ENCODE data around the gene WNT7B.

Gene WNT7B

DNA sequence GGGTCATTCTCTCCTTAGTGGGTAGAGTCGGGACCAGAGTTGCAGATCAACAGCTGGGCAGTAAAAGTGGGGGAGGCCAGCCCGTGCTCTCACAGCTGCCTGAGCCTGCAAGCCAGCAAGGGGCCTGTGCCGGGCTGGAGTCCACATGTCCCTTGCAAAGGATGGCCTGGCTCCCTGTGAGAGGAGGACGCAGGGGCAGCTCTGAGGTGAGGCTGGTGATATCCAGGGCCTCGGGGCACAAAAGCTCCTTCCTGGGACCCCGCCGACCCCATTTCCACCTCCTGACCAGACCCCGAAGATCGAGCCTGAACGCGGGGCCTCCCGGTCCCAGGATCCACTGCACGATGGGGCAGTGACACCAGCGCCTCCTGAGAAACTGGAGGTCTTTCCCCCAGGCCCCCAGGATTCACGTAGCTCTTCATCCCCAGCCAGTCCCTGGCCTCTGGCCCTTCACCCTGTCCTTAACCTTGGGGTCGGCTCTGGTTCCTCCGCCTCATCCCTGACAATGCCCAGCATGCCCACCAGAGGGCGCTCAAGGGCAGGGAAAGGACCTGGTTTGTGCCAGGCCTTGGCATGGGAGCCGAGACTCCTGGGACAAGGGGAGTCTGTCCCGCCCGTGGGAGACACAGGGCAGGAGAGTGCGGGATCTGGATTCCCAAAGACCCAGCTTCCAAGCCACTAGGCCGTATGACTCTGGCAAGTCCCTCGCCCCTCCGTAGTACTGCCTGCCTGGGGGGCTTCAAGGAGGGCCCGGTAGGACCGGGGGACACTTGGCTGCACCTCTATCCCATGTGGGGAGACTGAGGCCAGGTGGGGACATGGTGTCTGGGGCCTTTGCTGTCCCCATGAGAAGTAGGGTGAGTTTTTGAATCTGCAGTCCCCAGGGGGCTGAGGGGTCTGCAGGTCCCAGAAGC lies 17.8 kb upstream of the WNT7B start:
- DNase-seq: peak; percentile 77

DNA sequence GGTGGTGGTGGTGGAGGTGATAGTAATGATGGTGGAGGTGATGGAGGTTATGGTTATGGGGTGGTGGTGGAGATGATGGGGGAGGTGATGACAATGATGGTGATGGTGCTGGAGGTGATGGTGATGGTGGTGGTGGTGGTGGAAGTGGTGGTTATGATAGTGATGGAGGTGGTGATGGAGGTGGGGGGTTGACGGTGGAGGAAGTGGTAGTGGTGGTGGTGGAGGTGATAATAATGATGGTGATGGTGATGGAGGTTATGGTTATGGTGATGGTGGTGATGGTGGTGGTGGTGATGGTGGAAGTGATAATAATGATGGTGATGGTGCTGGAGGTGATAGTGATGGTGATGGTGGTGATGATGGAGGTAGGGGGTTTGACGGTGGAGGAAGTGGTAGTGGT lies 16.9 kb upstream of the WNT7B start:
- peak; percentile 42 for DNase-seq

DNA sequence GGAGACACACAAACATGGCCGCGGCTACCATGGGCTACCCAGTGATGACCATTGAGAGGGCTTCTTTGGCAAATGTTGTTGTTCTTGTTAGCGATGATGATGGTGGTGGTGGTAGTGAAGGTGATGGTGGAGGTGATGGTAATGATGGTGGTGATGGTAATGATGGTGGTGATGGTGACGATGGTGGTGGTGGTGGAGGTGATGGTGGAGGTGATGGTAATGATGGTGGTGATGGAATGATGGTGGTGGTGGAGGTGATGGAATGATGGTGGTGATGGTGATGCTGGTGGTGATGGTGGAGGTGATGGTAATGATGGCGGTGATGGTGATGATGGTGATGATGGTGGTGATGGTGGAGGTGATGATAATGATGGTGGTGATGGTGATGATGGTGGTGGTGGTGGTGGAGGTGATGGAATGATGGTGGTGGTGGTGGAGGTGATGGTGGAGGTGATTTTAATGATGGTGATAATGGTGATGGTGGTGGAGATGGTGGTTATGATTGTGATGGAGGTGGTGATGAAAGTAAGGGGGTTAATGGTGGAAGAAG lies 16.3 kb upstream of the WNT7B start:
- no peak for DNase-seq

DNA sequence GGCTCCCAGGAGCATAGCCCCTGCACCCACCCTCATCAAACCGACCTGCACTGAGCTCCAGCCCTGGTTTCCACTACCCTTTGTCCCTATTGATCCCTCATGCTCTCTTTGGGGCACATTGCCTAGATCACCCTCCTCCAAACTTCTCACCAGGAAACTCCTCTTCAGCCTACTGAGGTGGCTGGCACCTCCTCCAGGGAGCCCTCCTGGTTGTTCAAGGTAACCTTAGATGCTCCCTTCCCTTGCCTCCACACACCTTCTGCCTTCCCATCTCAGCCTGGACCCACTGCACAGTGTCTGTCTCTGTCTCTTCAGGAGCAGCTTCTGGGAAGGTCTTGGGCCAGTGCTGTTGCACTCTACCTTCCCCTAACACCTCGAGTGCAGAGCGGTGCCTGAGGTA lies 15.8 kb upstream of the WNT7B start:
- DNase-seq: no peak

DNA sequence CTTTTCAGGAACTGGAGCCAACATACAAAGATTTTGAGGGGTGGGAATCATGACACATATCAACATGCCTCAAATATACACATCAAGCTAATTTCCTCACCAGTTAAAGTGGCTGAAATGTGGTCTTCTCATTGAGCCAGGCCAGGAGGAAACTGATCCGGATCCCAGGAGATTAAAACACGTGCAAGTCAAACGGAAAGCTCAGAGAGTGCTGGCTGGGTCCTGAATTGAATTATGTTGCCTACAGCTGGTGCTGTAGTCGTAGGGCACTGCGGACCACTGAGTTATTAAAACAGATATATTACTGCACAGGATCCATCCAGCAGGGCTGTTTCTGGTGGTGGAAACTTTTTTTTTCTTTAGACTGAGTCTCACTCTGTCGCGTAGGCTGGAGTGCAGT lies 14.1 kb upstream of the WNT7B start:
- no peak for DNase-seq

DNA sequence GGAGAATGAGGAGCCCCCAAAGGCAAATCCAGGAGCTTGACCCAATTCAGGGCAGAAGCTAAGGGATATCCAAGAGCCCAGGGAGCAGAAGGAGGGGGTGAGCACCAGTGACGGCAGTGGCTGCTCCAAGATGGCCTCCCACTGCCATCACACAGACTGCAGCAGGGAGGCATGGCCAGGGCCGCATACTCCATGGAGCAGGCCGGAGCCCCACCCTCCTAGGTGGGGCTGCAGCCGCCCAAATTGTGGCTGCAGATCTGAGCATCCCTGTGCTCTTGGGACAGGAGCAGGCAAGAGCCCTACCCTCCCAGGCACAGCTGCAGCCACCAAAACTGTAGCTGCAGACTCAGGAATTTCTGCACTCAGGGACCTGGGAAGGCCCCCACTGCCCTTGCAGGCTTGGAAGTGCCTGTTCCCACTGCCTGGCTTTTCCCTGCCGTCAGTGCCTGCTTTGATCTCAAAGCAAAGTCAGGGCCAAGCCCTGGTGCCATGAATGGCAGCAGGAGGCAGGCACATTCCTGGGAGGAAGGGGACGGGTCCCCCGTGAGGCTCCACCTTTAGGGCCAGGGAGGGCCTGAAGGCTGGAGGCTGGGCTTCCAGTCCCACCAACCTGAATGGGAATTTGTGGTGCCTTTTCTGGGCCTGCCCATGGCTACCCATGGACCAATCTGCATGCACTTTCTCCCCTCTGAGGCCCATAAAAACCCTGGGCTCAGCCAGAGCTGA lies 10.3 kb upstream of the WNT7B start:
- DNase-seq: no peak

DNA sequence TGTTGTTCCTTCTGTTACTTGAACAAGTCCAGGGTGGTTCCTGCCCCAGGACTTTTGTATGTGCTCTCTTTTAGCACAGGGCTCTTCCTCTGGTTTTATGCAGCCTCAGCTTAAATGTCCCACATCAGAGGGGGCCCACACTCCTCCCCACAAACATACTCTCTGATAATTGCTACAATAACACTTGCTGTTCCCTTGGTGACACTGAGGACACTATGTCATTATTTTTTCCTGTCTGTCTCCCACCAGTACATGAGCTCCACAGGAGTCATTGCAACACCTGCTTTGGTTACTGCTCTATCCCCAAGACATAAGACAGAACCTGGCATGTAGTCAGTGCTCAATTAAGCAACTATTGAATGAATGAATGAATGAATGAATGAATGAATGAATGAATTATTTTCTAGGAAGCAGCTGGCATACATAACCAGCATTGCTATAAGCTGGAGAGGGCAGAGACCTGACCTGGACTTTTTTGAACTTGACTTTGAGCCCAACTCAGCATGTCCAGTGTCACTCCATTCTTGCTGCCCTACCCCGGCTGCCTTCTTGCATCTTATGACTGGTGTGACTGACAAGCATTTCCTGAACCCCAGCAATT lies 7.5 kb upstream of the WNT7B start:
- no peak for DNase-seq

DNA sequence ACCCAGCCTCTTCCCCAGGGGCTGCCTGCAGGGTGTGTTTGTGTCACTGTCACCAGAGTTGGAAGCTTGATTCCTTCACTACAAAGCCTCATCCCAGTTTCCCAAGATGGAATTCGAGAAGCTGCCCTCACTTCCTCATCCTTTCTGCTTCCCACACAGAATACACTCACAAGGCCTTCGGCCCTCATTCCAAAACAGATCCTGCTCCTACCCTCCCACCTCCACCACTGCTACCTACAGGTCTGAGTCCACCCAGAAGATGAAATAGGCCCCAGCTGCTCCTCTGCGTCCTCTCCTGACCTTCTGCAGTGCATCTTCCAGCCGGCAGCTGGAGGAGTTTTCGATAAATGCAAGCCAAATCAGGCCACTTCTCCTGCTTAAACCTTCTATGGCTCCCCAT lies 6.8 kb upstream of the WNT7B start:
- DNase-seq: no peak

DNA sequence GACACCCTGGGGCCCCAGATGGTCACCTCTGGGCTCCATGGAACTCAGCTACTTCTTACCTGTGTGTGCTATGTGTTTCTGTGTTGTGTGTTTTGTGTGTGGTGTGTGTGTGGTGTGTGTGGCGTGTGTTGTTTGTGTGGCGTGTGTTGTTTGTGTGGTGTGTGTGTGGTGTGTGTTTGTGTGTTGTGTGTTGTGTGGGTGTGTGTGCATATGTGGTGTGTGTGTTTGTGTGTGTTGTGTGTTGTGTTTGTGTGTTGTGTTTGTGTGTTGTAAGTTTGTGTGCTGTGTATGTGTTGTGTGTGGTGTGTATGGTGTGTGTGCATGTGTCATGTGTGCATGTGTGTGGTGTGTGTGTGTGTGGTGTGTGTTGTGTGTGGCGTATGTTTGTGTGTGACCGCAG lies 3.8 kb upstream of the WNT7B start:
- no peak for DNase-seq

DNA sequence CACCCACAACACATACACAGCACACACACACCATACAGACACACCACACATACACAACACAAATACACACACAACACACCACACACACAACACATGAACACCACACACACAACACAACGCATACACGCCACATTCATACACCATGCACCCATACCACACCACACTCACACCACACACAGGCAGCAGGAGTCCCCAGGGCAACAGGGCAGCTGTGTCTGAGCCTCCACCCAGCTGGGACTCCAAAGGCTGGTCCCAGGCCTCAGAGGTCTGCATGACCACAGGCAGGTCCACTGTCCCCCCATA lies 3.3 kb upstream of the WNT7B start:
- DNase-seq: no peak

DNA sequence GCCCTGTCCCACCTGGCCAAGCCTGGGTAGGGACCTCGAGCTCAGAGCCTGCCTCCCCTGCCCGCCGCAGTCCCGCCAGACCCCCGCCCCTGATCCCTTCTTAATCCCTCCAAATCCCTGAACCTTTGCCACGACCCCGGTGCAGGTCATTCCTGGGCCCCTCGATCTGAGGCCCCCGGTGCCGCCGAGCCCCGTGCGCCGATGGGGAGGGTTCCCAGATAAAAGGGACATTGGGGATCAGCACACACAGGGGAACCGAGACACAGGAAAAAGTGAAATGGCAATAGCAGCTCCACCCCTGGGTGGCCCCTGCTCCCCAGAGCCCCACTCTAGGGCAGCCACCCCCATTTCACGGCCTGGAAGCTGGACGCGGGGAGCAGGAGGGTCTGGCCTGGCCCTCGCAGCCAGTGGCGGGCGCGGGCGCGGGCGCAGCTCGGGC lies 1.3 kb upstream of the WNT7B start:
- no peak for DNase-seq

DNA sequence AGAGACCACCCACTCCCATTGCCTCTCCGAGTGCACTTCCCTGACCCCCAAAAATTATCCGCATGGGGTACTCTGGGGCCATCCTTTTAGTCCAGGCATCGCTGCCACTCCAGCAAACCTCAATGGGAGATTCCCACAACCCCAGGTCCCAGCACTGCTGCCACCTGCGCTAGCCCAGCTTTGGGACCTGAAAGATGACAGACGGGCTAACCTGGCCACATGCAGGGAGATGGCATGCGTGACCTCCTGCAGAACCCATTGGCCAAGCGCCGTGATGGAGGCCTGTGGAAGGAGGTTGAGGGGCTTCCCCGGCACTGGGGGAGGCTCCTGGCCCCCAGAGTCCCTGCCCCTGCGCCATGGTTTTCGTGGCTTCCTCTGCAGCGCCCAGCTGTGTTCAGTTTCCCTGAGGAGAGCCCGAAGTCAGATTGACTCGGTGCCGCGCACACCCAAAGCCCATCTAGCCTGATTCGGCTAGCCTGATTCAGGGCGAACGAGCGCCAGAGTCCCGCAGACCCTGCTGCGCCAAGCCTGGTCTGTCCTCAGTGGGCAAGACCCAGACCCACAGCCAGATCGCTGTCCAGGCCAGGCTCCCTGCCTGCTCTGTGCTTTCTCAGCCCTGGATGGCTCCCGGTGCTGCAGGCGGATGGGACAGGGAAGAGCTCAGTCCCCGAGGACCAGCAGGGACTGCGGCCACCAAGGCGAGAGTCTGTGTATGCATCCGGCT lies 751 bp upstream of the WNT7B start:
- DNase-seq: no peak

DNA sequence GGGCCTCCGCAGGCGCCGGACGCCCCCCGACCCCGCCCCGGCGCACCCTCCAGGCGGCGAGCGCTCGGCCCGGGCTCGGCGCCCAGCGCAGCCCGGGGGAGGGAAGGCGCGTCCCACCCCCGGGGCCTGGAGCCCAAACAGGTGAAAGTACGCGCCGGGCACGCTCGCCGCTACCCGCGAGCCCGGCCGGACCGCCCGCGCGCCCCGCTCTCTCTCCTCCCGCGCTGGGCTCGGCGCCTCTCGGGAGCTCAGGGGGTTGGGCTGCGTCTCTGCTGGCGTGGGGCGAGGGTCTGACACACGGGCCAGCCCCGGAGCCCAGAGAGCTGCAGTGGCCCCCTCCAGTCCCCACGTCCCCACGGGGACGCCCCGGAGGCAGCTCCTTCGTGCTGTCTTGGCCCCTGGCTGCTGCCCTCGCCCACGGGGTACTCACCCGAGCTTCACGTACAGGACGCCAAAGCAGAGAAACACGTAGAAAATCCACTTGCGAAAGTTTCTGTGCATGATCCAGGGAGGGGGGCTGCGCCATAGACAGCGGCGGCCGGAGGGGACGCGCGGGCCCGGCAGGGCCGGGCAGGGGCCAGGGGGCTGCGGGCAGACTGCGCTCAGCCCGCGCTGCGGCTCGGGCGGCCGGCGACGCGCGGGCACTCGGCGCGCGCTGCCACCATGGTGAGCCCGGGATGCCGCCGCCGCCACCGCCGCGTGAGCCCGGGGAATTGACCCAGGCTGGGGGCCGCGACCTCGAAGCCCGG lies 534 bp downstream of the WNT7B start:
- no peak for DNase-seq

DNA sequence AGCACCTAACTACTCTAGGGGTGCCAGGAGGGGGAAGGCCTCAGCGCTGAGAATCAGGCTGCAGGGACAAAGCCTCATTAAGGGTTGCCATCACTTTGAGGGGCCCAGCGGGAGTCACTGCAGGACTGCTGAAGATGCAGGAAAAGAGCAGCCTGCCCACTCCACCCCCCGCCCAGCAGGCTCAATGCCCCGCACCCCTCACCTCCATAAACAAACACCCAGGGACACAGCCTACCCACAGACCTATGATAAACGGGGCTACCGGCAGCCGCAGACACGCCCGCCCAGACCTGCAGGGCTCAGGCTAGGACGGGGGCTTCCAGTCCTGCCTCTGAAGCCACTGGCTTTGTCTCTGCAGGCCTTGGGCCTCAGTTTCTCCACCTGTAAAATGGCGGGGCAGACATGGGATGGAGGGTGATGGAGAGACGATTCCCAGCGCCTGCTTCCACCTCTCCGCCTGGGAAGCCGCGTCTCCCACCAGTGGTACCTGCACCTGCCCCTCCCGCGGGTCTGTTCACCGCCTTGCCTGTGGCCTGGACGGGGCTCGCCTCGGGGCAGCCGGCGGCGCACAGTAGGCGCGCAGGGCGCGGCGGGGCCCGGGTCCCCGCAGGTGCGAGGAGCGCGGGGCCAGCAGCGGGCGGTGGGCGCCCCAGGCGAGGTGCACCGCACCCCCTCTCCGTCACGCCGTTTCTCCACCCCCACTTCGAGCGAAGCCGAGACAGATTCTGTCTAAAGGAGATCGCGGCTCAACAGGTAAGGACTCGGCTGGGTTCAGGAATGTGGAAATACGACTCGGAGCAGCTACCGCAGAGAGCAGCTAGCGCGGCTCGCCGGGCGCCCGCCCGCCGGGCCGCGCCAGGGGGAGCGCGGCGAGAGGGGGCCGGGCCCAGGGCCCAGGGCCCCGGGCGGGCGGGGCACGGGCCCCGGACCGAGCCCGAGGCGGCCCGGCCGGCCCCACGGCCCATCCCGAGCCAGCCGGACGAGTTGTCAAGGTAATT lies 1.5 kb downstream of the WNT7B start:
- DNase-seq: no peak

DNA sequence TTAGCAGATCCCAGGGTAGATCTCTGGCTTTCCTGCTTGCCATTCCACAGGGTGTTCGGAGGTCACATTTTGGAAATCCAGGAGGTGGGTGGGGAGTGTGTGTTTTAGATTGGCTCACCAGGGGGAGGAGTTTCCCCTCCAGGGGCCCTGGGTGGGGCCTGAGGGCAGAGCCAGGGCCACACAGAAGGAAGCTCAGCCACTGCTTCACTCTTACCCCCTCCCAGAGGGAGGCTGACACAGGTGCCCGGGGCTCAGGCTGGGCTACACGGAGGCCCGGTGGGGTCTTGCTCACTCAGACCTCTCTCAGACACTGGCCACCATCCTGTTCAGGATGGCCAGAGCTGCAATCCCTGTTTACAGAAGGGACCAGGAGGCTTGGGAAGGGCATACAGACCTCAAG lies 2.5 kb downstream of the WNT7B start:
- DNase-seq: no peak

DNA sequence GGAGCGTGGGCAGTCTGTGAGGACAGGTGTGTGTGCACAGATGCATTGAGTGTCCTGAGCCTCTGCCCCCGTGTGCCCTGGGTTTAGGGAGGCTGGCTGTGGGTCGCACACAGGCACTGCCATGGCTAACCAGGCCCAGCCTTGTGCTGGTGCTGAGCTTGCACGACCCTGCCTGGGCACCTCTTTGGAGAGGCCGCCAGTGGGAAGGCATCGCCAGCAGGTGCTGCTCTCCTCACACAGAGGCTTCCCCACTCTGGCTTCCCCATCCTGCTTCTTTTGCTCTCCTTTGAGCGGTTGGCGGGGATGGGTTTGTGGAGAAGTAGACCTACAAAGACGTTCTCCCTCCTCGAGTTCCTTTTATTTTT lies 4.1 kb downstream of the WNT7B start:
- DNase-seq: no peak

DNA sequence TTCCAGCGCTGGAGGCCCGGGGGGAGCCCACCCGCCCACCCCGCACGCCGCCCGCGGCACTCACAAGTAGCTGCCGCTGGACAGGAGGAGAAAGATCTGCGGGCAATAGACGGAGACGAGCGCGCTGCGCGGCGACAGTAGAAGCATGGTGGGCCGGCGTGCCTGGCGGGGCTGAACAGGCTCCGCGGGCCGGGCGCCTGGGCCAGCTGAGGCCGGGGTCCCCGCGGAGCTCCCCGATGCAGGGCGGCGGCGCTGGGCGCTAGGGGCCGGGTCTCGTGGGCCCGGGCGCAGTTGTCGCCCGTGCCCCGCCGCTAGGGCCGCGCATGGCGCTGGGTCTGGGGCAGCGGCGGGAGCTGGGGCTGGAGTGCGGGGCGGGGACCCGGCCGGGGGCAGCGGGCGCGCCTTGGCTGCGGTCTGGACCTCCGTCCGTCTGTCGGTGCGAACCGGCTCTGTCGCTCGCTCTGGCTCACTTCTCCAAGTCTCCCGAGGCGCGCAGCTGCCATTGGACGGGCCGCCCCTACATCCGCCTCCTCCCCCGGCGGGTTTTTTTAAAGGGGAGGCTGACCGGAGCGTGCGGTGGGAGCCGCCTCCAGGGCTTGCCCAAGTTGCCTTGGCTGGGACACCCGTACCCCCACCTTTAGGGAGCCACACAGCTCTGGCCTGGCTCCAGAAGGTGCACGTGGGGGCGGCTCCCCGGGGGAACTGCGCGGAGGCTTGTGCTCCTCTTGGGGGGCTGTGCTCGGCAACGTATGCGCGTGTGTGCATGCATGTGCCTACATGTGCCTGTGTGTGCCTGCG lies 4.7 kb downstream of the WNT7B start:
- DNase-seq: no peak

DNA sequence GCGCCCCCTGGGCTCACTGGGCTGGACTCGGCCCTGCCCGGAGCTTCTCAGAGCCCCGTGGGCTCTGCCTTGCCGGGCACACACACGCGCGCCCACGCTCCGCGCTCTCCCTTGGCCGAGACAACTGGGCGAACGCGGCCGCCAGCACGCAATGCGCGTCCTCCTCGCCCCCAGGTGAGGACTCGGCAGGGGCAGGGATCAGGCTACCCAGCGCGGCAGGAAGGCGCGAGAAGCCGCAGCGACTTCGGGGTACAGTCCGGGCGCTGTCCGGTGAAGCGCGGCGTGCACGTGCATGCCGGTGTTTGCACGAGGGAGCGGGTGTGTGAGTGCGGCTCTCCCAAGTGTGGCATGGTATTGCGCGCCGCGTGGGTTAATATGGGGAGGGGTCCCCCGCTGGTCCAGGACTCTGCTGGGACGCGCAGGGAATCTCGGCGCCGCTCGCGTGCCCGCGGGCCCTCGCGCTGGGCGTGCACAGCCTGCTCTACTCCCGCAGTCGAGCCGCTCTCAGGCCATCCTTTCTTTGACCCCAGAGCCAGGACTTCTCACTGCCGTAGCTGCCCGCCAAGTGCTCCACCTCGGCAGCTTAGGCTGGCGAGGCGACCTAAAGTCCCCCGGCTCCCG lies 5.4 kb downstream of the WNT7B start:
- no peak for DNase-seq

DNA sequence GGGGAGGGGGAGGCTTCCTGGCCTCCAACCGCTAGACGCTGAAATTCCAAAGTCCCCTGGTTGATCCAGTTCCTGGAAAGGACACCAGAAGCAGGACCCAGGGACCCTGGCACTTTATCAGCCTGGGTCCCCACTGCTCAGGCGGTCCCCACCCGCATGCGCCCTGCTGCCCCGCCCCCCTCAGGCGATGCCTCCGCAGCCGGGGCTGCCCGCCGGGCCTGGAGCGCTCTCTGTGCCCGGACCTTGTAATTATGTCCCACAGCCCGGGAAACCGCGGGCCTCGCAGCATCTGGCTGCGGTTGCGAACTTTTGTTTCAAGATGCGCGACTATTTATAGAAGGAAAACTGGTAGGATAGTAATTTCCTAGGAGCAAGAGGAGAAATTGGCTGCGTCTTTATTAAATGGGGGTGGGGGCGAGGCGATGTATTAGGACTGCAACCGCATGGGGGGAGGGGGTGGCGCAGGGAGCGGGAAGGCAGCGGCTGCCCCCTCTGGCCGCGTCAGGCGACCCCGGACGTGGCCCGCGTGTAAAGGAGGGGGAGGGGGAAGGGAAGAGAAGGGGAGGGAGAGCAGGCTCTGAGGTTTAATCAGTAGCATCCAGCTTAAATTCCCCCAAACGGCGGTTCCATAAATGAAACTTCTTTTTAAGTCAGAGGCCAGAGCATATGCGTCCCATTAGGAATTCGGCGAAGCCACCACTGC lies 6.1 kb downstream of the WNT7B start:
- DNase-seq: no peak

Measured in CD4-positive, alpha-beta T cell treated with Interleukin-17A for 1 hour (primary cell).